ENCODE results near the gene UACA. TPM values are rescaled to one million over a fixed set of nuclear protein-coding genes. Genes with fewer than 3 reads are reported as not detected.

The UACA gene
- total and polyA plus RNA-seq, 2 of the 8 experiments (the other 6 are each of a cell fraction or from before 2014, with no cell fraction given): 28.6 to 38.9 TPM

DNA sequence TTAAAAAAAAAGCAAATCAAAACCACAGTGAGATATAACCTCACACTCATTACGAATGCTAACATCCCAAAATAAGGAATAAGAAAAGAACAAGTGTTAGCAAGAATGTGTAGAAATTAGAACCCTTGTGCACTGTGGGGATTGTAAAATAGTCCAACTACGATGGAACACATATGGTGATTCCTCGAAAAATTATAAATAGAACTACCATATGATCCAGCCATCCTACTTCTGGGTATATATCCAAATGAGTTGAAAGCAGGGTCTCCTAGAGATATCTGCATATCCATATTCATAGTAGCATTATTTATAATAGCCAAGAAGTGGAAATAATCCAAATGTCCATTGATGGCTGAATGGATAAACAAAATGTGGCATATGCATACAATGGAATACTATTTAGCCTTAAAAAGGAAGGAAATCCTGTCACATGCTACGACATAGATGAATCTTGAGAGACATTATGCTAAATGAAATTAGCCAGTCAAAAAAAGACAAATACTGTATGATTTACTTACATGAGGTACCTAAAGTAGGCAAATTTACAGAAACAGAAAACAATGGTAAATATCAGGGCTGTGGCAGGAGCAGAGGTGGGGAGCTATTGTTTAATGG is 55.6 kb downstream of the UACA start:
- Histone ChIP-seq H3K27me3 (replicated peaks in 1 of 4; ENCODE audit: control insufficient read depth in 3 of 4, extremely low read depth in 1 of 4, insufficient read depth in 3 of 4, low read length in 3 of 4) (no peaks in the 10 kb centered on the region), H3K18ac (ENCODE audit: extremely low read depth, low read length) (no peak overlapping the region), H2BK15ac (ENCODE audit: low read length) (no peak overlapping the region), H3K14ac (ENCODE audit: insufficient read length) (no peak overlapping the region), H4K91ac (replicated peaks; ENCODE audit: insufficient read length, low read length) (no peak overlapping the region), H4K8ac (ENCODE audit: extremely low read depth, insufficient read depth, low read length) (no peak overlapping the region), H3K9ac (replicated peaks in 1 of 4; ENCODE audit: extremely low read depth in 1 of 4, low read depth in 3 of 4, low read length in 3 of 4) (no peak overlapping the region), H2BK5ac (ENCODE audit: low read depth, low read length) (no peak overlapping the region), H3K56ac (replicated peaks; ENCODE audit: insufficient read length, low read depth, low read length) (no peak overlapping the region), H2BK12ac (ENCODE audit: low read depth, low read length) (no peak overlapping the region), H3K79me2 (ENCODE audit: control insufficient read depth in 1 of 2, insufficient read depth in 2 of 2, low read length in 2 of 2) (peaks cover 0 to 11% of the 10 kb centered on the region in 2 experiments; a peak in 1 of 4 replicates), H3K23ac (ENCODE audit: insufficient read length) (no peak overlapping the region), H3K4me2 (ENCODE audit: insufficient read depth in 1 of 2, low read depth in 2 of 2, low read length in 2 of 2) (no peak overlapping the region), H3K79me1 (ENCODE audit: low read depth, low read length) (no peaks in the 10 kb centered on the region; the same call in 1 of the 2 replicates), H3K27ac (ENCODE audit: low read depth, low read length) (no peak overlapping the region), H2BK120ac (replicated peaks; ENCODE audit: low read depth, low read length) (no peak overlapping the region), H2AK5ac (ENCODE audit: low read depth, low read length) (no peak overlapping the region), H2BK20ac (ENCODE audit: low read length) (no peak overlapping the region), H3K9me3 (ENCODE audit: insufficient read depth in 2 of 2, low read depth in 1 of 2, low read length in 1 of 2) (no peaks in the 10 kb centered on the region), H2AFZ (ENCODE audit: low read length) (no peak overlapping the region), H3K4me3 (ENCODE audit: extremely low read depth in 1 of 4, insufficient read depth in 2 of 4, low read depth in 3 of 4, low read length in 4 of 4) (no peak overlapping the region), H3K23me2 (ENCODE audit: low read depth, low read length) (peaks cover 2% of the 10 kb centered on the region; the same call in 1 of the 2 replicates), H3K36me3 (ENCODE audit: control insufficient read depth in 2 of 4, insufficient read depth in 4 of 4, low read length in 3 of 4) (no peaks in the 10 kb centered on the region), H4K20me1 (replicated peaks in 1 of 2; ENCODE audit: control insufficient read depth in 1 of 2, insufficient read depth in 2 of 2, low read length in 2 of 2) (no peaks in the 10 kb centered on the region), H3K4ac (replicated peaks; ENCODE audit: insufficient read length, low read depth, low read length) (no peak overlapping the region), H3K4me1 (replicated peaks in 1 of 4; ENCODE audit: control insufficient read depth in 3 of 4, insufficient read depth in 4 of 4, low read length in 3 of 4) (peaks cover 2 to 11% (median 4%) of the 10 kb centered on the region in 4 experiments; a peak in 2 of 7 replicates), H4K5ac (ENCODE audit: insufficient read length, low read depth, low read length) (no peak overlapping the region)
- ChIA-PET POLR2A (ENCODE audit: partially characterized antibody) (no interaction called here), CTCF (ENCODE audit: partially characterized antibody) (interaction anchor here (0.6 to 3.4 kb wide), 2 partner anchors 16 to 1068 kb away, joined by 4 to 25 read pairs; no protein-coding TSS in a partner anchor)
- FAIRE-seq: no peak
- no peak for DNase-seq (ENCODE audit: low read depth in 1 of 2, low spot score in 2 of 2)
- 90% methylated on average over 4 of the region's 4 CpGs; no CpG with 5 or more reads in 1 of the 2 experiments for WGBS, 2 experiments (ENCODE audit: extremely low coverage in 1 of 2, insufficient coverage in 1 of 2, insufficient read length in 1 of 2, insufficient replicate concordance in 2 of 2, low coverage in 1 of 2, low lambda C conversion rate in 2 of 2, missing lambda C conversion rate in 1 of 2)
- TF ChIP-seq RNF2 (IDR thresholded peaks at IDR 0.05; ENCODE audit: borderline replicate concordance, low read depth, low read length, missing control alignments, poor library complexity, severe bottlenecking) (no peak), BCL11A (IDR thresholded peaks at IDR 0.05; ENCODE audit: low read depth in 2 of 2, low read length in 2 of 2) (no peak), YY1 (IDR thresholded peaks at IDR 0.05; ENCODE audit: low read depth, low read length) (no peak), JUND (IDR thresholded peaks at IDR 0.05; ENCODE audit: low read length) (no peak), CTBP2 (IDR thresholded peaks at IDR 0.05; ENCODE audit: borderline replicate concordance, insufficient read depth, insufficient read length, low read length) (no peak), POU5F1 (IDR thresholded peaks at IDR 0.05; ENCODE audit: low read depth, low read length) (no peak), RBBP5 (IDR thresholded peaks at IDR 0.05; ENCODE audit: borderline replicate concordance, low read depth, low read length) (no peak), BACH1 (IDR thresholded peaks at IDR 0.05; ENCODE audit: low read length) (no peak), SIN3A (conservative IDR thresholded peaks at IDR 0.05 in 1 of 2, IDR thresholded peaks at IDR 0.05 in 1 of 2; ENCODE audit: low read depth in 1 of 2, low read length in 2 of 2) (no peak), TAF7 (optimal IDR thresholded peaks at IDR 0.05; ENCODE audit: borderline replicate concordance, low read depth, low read length) (no peak)
- TF ChIP-seq, protein P1, sequence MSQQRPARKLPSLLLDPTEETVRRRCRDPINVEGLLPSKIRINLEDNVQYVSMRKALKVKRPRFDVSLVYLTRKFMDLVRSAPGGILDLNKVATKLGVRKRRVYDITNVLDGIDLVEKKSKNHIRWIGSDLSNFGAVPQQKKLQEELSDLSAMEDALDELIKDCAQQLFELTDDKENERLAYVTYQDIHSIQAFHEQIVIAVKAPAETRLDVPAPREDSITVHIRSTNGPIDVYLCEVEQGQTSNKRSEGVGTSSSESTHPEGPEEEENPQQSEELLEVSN (IDR thresholded peaks at IDR 0.05): no peak
